ENCODE data around the gene SORCS2.

SORCS2 gene

GRCh38 chr4:7649741-7650531, 457.6 kb downstream of the SORCS2 start:
- peak; percentile 99 for DNase-seq

GRCh38 chr4:7650606-7651385, 458.5 kb downstream of the SORCS2 start:
- DNase-seq: peak; percentile 35

GRCh38 chr4:7651461-7651921, 459.2 kb downstream of the SORCS2 start:
- peak; percentile 63 for DNase-seq

GRCh38 chr4:7652006-7652405, 459.7 kb downstream of the SORCS2 start:
- no peak for DNase-seq

GRCh38 chr4:7652451-7652881, 460.1 kb downstream of the SORCS2 start:
- no peak for DNase-seq

- DNase-seq: no peak
Measured at GRCh38 chr4:7652906-7653305, 460.6 kb downstream of the SORCS2 start.

GRCh38 chr4:7653510-7654369, 461.4 kb downstream of the SORCS2 start:
- DNase-seq: no peak

- DNase-seq: no peak
Measured at GRCh38 chr4:7654550-7655445, 462.5 kb downstream of the SORCS2 start.

GRCh38 chr4:7655511-7656243, 463.3 kb downstream of the SORCS2 start:
- DNase-seq: no peak

- no peak for DNase-seq
Measured at GRCh38 chr4:7656244-7656800, 464.0 kb downstream of the SORCS2 start.

- DNase-seq: no peak
Measured at GRCh38 chr4:7657545-7658297, 465.4 kb downstream of the SORCS2 start.

GRCh38 chr4:7658341-7659204, 466.2 kb downstream of the SORCS2 start:
- DNase-seq: peak; percentile 81

GRCh38 chr4:7659429-7660175, 467.3 kb downstream of the SORCS2 start:
- no peak for DNase-seq

- no peak for DNase-seq
Measured at GRCh38 chr4:7660176-7661039, 468.1 kb downstream of the SORCS2 start.

- no peak for DNase-seq
Measured at GRCh38 chr4:7661066-7661748, 468.9 kb downstream of the SORCS2 start.

GRCh38 chr4:7661846-7662506, 469.6 kb downstream of the SORCS2 start:
- no peak for DNase-seq
